GM18861 (cell line): ENCODE results near the gene DPYSL4.

Experiments used
- ATAC-seq: cut with Tn5 transposase; IDR thresholded peaks from one replicate; pipeline ENCODE4 v1.9.1; 2021; ENCODE audit not compliant: unreplicated experiment

DPYSL4 gene

GRCh38 chr10:132239126-132240031 is 52.6 kb downstream of the DPYSL4 start:
- ATAC-seq = no peak

- no peak for ATAC-seq
Observed at GRCh38 chr10:132240156-132240555, 53.4 kb downstream of the DPYSL4 start.

GRCh38 chr10:132240581-132240980 is 53.8 kb downstream of the DPYSL4 start:
- ATAC-seq = no peak

DNA sequence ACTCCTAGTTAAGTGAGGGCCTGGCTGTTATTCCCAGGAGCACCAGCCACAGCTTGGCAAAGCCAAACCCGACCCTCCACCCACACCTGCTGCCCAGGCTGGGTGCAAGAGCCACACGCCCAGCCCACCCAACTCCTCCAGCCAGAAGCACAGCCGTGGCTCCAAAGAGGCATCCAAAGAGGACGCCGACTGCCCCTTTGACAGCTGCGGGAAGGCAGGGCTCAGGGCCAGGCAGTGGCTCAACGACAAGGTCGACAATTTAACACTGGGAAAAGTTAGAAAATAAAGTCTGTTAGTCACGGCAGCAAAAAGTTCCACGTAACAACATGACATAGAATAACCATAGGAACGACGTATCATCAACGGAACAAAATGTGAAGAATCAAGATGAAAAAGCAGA is 54.3 kb downstream of the DPYSL4 start:
- ATAC-seq = no peak

GRCh38 chr10:132241496-132241895 is 54.7 kb downstream of the DPYSL4 start:
- ATAC-seq = no peak

- ATAC-seq = no peak
Observed at GRCh38 chr10:132242103-132242840, 55.5 kb downstream of the DPYSL4 start.

DNA sequence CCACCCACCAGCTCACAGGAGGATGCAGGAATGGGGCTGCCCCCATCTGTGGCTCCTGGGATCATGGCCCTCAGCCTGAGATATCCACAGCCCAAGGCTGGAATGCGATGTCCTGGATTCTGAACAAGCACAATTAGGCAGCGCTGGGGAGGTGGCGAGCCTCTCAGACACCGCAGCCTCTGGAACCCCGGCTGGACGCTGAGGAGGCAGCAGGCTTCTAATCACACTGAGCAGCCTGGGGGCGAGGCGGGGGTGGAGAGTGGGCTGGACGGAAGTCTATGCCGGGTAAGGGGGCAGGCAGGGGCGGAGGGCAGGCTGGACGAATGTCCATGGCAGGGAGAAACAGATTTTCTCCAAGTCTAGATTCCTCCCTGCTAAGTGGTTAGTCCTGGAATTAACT is 56.4 kb downstream of the DPYSL4 start:
- no peak for ATAC-seq

- no peak for ATAC-seq
Observed at GRCh38 chr10:132243626-132244025, 56.9 kb downstream of the DPYSL4 start.

- no peak for ATAC-seq
Observed at GRCh38 chr10:132245056-132245455, 58.3 kb downstream of the DPYSL4 start.

DNA sequence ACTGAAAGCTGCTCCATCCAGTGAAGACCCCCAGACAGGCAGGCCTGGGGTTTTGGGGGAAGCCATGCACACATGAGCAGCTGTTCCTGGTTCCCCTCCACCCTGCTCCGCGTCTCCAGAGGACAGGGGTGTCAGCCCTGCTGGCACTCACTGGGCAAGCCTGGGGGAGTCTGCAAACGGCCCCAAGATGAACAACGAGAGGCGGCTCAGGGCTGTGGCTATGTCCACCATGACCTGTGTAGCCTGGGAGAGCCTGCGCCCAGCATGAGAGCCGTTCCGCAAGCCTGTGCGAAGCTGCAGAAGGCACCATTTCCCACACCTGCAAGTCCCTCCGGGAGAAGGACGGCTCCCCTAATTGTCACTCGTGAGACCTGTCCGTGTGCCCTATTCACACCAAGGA is 59.5 kb downstream of the DPYSL4 start:
- no peak for ATAC-seq

- no peak for ATAC-seq
Observed at GRCh38 chr10:132247943-132248342, 61.2 kb downstream of the DPYSL4 start.

DNA sequence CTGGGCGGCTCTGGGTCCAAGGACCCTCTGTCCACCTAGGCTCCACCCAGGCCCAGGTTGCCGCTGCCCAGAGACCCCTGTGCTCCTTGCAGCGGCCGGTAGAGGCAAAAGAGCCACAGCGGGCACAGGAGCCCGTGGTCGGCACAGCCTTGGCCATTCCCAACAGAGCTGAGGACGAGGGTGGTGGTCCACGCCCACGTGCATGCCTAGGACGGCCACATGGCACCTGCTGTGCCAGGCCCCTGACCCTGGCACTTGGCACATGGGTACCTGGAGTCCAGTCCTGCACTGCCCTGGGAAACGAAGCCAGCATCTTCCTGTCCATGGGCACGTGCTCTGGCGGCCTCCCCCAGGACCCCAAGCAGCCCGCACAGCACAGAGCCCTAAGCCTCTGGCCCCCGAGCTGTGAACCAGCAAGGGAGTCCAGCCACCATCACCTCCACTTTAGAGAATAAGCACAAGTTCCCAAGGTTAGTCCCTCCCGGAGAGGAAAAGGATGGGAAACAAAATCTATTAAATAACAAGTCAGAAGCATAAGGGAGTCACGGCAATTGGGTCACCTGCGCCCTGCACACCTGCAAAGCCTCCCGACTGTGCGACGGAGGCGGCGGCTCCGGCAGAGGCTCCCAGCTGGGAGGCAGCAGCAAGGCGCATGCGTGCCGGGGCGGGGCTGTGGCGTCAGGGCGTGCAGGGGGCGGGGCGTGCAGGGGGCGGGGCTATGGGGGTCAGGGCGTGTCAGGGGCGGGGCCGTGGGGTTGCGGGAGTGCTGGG is 61.9 kb downstream of the DPYSL4 start:
- no peak for ATAC-seq

DNA sequence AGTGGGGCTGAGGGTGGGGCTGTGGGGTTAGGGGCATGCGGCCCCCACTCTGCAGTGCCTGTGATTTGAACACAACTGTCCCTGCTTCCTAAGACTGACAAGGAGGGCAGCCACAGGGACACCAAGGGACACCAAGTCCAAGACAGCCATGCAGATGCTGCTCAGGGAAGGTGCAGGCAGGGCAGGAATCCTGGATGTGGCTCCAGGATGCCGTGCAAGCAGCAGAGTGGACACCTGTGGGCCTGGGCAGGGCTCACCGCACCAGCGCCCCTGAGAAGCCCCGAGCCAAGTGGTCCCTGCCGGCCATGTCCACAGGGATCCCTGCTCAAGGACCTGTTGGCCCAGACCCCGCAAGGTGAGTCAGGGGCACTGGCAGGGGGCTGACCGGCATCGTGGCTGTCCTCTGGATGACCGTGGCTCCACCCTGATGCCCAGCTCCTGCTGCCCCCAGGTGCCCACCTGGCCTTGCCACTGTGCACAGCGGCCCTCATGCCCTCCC is 62.5 kb downstream of the DPYSL4 start:
- no peak for ATAC-seq

DNA sequence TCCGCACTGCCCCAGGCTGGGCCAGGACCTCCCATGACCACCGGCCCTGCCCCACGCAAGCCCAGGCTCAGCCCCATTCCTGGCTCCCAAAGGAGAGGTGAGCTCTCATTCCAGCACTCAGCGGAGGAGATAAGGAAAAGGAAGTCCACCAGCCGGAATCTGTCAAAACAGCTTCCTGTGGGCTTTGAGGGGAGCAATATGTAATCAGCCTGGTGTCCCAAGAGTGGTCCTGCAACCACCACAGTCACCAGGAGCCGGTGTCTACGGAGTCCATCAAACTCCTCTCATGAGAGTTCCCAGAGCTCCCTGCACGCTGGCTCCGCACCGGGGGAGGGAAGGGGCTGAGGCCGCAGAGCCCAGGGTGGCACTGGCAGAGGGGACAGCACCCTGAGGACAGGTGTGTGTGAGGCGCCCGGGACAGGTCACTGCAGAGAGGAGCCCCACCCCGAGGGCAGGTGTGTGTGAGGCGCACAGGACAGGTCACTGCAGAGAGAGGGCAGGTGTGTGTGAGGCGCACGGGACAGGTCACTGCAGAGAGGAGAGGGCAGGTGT is 63.2 kb downstream of the DPYSL4 start:
- no peak for ATAC-seq

DNA sequence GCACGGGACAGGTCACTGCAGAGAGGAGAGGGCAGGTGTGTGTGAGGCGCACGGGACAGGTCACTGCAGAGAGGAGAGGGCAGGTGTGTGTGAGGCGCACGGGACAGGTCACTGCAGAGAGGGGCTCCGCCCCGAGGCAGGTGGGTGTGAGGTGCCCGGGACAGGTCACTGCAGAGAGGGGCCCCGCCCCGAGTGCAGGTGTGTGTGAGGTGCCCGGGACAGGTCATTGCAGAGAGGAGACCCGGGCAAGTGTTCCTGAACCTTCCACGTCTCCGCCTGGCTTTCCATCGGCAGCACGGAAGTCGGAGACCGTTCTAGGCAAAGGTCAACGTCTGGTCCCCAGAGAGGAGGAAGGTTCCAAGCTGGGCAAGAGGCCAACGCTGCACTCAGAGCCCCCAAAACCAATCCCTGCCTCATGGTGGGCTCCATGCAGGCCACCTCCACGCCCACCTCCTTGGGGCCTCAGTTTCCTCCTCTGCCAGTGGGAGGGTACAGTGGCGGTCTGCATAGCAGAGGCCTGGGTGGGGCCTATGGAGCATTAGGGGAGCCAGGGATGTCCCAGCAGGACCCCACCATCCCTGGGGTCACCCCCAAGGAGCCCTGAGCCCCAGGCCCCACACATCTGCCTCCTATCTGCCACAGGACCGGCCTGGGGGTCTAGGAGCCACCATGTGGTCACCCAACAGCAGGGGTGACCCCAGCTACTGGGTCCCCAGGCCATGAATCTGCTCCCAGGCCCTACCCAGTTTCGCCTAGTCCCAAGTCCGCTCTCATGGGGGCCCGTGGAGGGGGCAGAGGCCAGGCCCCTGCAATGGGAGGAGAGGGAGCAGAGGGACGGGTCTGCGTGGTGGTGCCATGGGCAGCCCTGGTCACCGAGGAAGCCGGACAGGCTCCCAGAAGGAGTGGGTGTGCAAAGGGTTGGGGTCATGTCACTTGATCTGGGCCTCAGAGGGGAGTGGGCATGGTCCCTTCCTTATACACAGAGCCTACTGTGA is 64.0 kb downstream of the DPYSL4 start:
- no peak for ATAC-seq

DNA sequence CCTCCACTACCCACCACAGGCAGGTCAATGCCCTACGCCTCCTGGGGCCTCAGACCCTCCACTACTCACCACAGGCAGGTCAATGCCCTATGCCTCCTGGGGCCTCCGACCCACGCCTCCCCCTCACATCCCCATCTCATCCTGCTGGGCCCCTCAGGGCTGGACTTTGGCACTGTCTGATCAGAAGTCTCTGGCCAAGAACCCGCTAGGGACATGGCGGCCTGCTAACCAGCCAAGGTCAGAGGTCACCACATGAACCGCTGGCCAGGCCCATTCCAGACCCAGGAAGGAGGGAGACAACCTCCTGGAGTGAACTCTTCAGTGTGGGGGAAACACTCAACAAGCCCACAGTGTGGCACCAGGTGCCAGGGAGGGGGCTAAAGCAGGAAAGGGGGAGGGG is 65.2 kb downstream of the DPYSL4 start:
- ATAC-seq = no peak

DNA sequence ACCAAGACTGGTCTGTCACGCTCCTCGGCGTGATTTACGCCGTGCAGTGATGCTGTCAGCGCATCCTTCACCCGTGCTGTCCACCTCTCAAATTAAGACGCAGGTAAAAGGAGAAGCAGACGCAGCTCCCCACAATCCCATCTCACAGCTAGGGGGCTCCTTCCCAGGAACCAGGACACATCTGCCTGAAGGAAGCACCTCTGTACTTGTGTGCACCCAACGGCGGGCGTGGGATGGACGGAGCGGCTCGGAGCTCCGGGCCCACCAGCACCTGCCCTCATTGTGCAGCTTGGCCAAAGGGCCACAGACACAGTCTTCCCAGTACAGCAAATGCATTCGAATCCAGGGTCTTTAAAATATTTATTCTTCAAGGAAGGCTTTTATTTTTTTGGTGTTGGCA is 65.7 kb downstream of the DPYSL4 start:
- no peak for ATAC-seq

GRCh38 chr10:132253092-132253687 is 66.4 kb downstream of the DPYSL4 start:
- ATAC-seq = no peak

DNA sequence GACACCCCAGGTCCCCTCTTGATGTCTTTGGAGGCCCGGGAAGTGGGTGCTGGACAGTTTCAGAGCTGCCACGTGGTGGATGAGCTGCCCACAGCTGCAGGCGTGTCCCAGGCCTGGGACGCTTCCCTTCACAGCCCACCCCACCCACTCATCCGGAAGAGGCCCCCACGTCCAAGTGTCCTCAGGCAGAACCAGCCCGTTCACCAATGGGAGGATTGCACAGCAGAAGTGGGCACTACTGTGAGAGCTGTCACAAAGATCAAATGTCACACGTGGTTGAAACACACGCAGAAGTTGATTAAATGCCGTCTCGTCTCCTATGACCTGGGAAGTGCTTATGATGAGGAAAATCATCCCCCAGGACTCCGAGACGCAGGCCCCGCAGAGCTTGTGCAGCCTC is 68.1 kb downstream of the DPYSL4 start:
- no peak for ATAC-seq
